Body of pancreas (tissue), 4 donors: ENCODE results near the gene KRTAP5-3.
"Not testable (repeated sequence)": the region's sequence is repeated elsewhere in the genome, so short reads cannot be mapped to it uniquely, and the experiment has no call there.

Experiments used
- POLR2A ChIP-seq, 3 donors: fragments of 450-650 bp; IDR thresholded peaks; one replicate each; pipeline ENCODE4 v1.6.1; 2016; ENCODE audit warnings: antibody characterized with exemption in 3 of 3, mild to moderate bottlenecking in 2 of 3
- TF ChIP-seq, protein P1 (sequence below), 7 experiments: fragments of 450-650 bp in 4 of 7; fragments of 200-600 bp in 3 of 7; sonication (generic) in 3 of 7; IDR thresholded peaks; one replicate each; pipeline ENCODE4 v1.5.1; 2016 to 2019; ENCODE audit warnings: antibody characterized with exemption in 7 of 7

DNA sequence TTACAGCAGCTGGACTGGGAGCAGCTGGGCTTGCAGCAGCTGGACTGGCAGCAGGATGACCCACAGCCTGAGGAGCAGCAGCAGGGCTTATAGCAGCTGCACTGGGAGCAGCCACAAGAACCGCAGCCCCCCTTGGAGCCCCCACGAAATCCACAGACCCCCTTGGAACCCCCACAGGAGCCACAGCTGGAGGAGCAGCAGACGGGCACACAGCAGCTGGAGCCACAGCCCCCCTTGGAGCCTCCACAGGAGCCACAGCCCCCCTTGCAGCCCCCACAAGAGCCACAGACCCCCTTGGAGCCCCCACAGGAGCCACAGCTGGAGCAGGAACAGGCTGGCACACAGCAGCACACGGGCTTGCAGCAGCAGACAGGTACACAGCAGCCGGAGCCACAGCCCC lies 362 bp downstream of the KRTAP5-3 start:
- TF ChIP-seq, protein P1, sequence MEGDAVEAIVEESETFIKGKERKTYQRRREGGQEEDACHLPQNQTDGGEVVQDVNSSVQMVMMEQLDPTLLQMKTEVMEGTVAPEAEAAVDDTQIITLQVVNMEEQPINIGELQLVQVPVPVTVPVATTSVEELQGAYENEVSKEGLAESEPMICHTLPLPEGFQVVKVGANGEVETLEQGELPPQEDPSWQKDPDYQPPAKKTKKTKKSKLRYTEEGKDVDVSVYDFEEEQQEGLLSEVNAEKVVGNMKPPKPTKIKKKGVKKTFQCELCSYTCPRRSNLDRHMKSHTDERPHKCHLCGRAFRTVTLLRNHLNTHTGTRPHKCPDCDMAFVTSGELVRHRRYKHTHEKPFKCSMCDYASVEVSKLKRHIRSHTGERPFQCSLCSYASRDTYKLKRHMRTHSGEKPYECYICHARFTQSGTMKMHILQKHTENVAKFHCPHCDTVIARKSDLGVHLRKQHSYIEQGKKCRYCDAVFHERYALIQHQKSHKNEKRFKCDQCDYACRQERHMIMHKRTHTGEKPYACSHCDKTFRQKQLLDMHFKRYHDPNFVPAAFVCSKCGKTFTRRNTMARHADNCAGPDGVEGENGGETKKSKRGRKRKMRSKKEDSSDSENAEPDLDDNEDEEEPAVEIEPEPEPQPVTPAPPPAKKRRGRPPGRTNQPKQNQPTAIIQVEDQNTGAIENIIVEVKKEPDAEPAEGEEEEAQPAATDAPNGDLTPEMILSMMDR (IDR thresholded peaks at IDR 0.05): not testable (repeated sequence)
- not testable (repeated sequence) for TF ChIP-seq POLR2A (IDR thresholded peaks at IDR 0.05)
